Measurements from ENCODE around the gene PIWIL1.

Gene PIWIL1

DNA sequence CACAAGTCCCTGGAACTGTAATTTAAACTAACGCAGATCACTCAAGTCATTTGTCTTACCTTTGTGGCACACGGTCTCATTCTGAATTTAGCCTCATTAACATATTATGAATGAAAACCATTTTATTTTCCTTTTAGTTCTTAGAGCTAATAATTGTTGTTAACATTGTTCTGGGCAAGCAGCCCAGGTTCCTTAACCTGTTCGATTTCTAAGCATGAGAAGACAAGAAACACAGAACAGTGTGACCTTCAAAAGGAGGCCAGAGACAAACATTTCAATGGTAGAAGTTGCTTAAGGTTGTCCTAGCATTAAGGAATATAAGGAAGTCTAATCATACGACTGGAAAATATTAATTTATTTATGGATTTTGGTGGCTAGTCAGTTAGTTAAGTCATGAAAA, 35.2 kb downstream of the PIWIL1 start:
- H3K36me3 Mint-ChIP-seq: no peaks in the 10 kb centered on the region
- H3K9me3 Mint-ChIP-seq: peaks cover 3% of the 10 kb centered on the region
- ATAC-seq (ENCODE audit: low read depth) (no peak), DNase-seq (ENCODE audit: low spot score in 2 of 2) (no peak)
- H3K4me3 Mint-ChIP-seq: no peak overlapping the region
- peaks cover 5% of the 10 kb centered on the region for H3K27me3 Mint-ChIP-seq
- no peak overlapping the region for H3K27ac Mint-ChIP-seq
- no peaks in the 10 kb centered on the region for H3K4me1 Mint-ChIP-seq

DNA sequence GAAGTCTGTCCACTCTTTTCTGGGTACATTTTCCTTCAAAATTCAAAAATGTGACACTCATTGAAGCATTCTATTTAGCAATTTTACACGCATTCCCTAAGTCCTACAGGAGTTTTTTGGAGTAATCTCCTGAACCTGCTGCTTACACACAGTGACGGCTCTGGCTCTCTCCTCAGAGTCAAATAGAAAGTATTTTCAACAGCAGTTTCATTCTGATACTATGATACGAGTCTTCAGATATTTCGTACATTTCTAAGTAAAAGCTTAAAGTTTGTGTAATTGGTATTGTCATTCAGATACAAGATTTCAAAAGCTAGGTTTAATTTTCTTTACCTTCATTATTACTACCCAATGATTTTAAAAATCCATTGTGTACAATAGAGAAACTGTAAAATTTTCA, 36.4 kb downstream of the PIWIL1 start:
- Mint-ChIP-seq H3K9me3 (peaks cover under 1% of the 10 kb centered on the region), H3K4me3 (no peak overlapping the region), H3K36me3 (no peaks in the 10 kb centered on the region), H3K27ac (no peak overlapping the region), H3K27me3 (peaks cover 5% of the 10 kb centered on the region), H3K4me1 (no peaks in the 10 kb centered on the region)
- DNase-seq (ENCODE audit: low spot score in 2 of 2) (no peak), ATAC-seq (ENCODE audit: low read depth) (no peak)

DNA sequence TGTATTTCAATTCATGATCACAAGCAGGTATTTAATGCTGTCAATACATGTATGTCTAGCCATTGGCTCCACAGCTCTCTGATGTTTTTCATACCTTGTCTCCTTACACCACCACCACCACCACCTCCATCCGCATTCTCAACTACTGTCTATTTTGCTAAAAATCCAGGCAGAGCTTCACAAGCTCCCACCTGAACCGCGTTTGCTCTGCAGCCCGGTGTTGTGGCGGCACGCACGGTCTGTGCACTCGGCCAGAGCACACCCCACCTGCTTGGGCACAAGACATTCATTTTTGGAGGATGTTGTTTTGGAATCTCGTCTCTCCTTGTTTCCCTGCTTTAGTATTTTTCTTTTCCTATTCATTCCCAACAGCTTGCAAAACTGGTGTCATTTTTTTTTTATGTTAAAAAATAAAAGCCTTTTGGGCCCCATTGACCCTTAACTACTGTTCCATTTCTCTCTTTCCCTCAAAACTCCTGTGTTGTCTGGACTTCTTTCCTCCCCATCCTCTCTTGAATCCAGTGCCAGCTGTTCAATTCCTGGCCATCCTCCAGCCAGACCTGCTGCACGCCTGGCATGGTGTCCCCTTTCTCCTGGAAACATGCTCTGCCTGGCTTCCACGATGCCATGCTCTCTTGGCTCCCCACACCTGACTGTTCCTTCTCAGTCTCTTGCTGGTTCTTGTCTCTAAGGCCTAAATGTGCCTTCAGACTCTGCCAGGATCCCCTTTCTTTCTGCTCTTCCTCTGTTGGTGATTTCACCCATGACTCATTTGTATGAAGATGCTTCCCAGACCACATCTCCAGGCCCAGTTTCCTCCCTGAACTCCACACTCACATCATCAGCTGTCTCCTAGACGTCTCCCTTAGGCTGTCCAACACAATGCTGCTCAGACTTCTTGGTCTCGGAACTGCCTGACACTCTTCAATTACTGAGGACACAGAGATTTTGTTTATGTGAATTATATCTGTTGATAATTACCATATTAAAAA, 37.9 kb downstream of the PIWIL1 start:
- ATAC-seq (ENCODE audit: low read depth): no peak
- DNase-seq (ENCODE audit: low spot score in 2 of 2): no peak
- Mint-ChIP-seq H3K27ac (no peak overlapping the region), H3K9me3 (peaks cover 2% of the 10 kb centered on the region), H3K4me1 (no peaks in the 10 kb centered on the region), H3K4me3 (no peak overlapping the region), H3K27me3 (peaks cover 7% of the 10 kb centered on the region), H3K36me3 (no peaks in the 10 kb centered on the region)

DNA sequence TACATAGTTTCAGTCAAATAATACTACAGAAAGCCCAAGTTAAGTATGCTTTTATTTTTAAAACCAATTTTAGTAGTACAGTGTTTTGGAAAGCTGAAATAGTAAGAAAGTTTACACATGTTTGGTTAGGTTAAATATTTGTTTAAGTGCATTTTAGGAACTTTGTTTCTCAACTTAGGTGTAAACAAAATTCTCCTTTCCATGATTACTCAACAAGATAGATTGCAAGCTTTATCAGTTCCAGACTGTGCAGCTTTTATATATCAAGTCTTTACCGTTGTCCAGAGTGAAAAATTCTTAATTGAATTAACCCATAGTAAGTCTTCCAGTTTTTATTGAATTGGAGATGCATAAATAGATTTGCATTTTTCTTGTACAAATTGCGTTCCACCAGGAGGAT, 45.1 kb downstream of the PIWIL1 start:
- Mint-ChIP-seq H3K36me3 (no peaks in the 10 kb centered on the region), H3K4me1 (peaks cover 2% of the 10 kb centered on the region), H3K9me3 (peaks cover 8% of the 10 kb centered on the region), H3K4me3 (no peak overlapping the region), H3K27ac (no peak overlapping the region), H3K27me3 (peaks cover 3% of the 10 kb centered on the region)
- DNase-seq (ENCODE audit: low spot score in 2 of 2): no peak
- no peak for ATAC-seq (ENCODE audit: low read depth)

DNA sequence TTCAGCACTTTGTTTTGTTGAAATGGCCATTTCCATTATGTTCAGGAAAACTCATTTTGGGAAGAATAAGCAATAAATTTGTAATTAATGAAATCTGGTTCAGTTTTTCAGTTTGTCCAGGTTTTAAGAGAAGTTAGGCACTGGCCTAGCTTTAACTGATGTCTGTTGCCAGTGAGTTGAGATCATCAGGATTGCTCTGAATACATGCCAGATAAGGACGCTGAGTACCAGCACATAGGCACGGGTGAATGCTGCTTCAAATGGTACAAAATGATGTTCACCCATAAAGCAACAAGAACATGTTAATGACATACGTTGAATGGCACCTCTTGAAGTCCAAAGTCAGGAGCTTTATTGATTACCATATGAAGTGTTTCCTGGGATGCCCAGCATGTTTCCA, 46.5 kb downstream of the PIWIL1 start:
- DNase-seq (ENCODE audit: low spot score in 2 of 2) (no peak), ATAC-seq (ENCODE audit: low read depth) (no peak)
- peaks cover 3% of the 10 kb centered on the region for H3K27me3 Mint-ChIP-seq
- H3K4me3 Mint-ChIP-seq: no peak overlapping the region
- H3K4me1 Mint-ChIP-seq: peaks cover 2% of the 10 kb centered on the region
- no peaks in the 10 kb centered on the region for H3K36me3 Mint-ChIP-seq
- no peak overlapping the region for H3K27ac Mint-ChIP-seq
- H3K9me3 Mint-ChIP-seq: peaks cover 9% of the 10 kb centered on the region

DNA sequence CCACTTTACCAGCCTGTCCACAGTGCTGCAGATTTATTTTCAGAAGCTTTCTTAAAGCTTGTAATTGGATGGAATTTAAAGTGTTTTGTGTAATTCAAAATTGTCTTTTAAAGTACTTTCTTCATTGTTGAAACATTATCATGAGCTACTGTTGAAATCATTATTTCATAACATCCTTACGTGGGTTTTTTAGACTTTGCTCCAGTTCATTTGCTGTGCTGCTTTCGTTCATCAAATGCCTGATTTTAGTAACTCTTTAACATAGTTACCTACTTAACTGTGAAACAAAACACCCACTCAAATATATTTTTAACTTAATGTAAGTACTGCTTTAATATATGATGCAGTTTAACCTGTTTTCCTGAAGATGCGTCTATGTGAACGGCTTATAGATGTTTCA, 47.5 kb downstream of the PIWIL1 start:
- no peak overlapping the region for H3K27ac Mint-ChIP-seq
- peaks cover 2% of the 10 kb centered on the region for H3K4me1 Mint-ChIP-seq
- H3K27me3 Mint-ChIP-seq: peaks cover 1% of the 10 kb centered on the region
- no peak for ATAC-seq (ENCODE audit: low read depth)
- H3K36me3 Mint-ChIP-seq: no peaks in the 10 kb centered on the region
- DNase-seq (ENCODE audit: low spot score in 2 of 2): no peak
- peaks cover 9% of the 10 kb centered on the region for H3K9me3 Mint-ChIP-seq
- H3K4me3 Mint-ChIP-seq: no peak overlapping the region

DNA sequence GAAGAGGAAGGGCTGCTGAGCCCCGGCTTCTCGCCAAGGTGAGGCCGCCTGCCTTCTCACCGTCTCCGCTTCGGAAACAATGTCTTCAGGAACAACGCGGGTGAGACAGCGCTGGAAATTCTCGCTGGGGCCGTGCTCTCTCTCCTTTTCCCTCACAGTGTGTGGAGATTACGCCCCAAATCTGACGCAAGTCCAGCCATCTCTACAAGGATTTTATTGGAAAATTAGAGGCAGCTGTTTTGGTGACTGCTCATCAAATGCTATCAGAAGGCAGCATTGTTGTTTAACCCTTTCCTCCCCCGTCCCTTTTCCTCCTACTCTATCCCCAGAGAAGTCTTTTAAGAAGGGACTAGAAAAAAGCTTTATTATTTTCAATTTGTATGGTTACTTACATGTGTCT, 53.5 kb downstream of the PIWIL1 start:
- no peaks in the 10 kb centered on the region for H3K36me3 Mint-ChIP-seq
- peaks cover 10% of the 10 kb centered on the region for H3K9me3 Mint-ChIP-seq
- H3K27ac Mint-ChIP-seq: no peak overlapping the region
- H3K4me1 Mint-ChIP-seq: peaks cover 2% of the 10 kb centered on the region
- DNase-seq (ENCODE audit: low spot score in 2 of 2) (no peak), ATAC-seq (ENCODE audit: low read depth) (no peak)
- no peaks in the 10 kb centered on the region for H3K27me3 Mint-ChIP-seq
- no peak overlapping the region for H3K4me3 Mint-ChIP-seq

DNA sequence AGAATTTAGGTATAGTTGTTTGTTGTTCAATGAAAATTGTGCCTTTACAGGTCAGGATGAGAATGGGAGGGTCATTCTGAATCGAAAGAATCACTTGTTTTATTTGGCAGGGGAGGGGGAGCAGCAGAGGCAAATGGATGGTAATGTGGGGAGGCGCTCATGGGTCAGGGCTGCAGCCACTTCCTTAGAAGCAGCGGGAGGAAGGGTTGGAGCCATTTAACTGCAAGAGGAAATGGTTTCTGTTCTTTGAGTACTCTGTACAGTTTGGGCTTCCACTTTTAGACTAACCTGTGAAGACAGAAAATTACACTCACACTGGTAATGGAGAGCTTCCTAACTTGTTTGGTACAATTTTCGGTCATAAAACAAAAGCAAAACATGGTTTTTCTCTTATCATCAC, 57.2 kb downstream of the PIWIL1 start:
- Mint-ChIP-seq H3K27ac (no peak overlapping the region), H3K4me3 (no peak overlapping the region), H3K4me1 (no peaks in the 10 kb centered on the region), H3K9me3 (peaks cover 3% of the 10 kb centered on the region), H3K36me3 (no peaks in the 10 kb centered on the region), H3K27me3 (no peaks in the 10 kb centered on the region)
- ATAC-seq (ENCODE audit: low read depth): no peak
- no peak for DNase-seq (ENCODE audit: low spot score in 2 of 2)

DNA sequence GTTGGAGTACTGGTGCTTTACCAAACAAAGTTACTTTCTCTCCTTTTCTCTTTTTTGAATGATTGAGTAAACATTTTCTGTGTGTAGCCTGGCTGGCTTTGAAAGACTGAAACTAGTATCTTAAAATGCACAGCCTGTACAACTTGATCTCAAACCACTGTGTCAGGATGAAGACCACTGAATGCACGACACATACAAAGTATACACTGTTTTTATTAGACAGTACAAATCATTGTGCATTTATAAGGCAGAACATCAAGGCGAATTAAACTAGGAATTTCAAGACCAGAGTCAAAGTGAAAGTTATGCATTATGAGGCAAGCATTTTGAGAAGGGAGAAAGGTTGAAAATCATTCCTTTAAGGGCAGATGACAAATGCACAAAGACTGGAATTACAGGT, 59.0 kb downstream of the PIWIL1 start:
- Mint-ChIP-seq H3K36me3 (no peaks in the 10 kb centered on the region), H3K27me3 (peaks cover 2% of the 10 kb centered on the region), H3K27ac (no peak overlapping the region), H3K4me3 (no peak overlapping the region), H3K9me3 (no peaks in the 10 kb centered on the region), H3K4me1 (no peaks in the 10 kb centered on the region)
- ATAC-seq (ENCODE audit: low read depth): no peak
- no peak for DNase-seq (ENCODE audit: low spot score in 2 of 2)

DNA sequence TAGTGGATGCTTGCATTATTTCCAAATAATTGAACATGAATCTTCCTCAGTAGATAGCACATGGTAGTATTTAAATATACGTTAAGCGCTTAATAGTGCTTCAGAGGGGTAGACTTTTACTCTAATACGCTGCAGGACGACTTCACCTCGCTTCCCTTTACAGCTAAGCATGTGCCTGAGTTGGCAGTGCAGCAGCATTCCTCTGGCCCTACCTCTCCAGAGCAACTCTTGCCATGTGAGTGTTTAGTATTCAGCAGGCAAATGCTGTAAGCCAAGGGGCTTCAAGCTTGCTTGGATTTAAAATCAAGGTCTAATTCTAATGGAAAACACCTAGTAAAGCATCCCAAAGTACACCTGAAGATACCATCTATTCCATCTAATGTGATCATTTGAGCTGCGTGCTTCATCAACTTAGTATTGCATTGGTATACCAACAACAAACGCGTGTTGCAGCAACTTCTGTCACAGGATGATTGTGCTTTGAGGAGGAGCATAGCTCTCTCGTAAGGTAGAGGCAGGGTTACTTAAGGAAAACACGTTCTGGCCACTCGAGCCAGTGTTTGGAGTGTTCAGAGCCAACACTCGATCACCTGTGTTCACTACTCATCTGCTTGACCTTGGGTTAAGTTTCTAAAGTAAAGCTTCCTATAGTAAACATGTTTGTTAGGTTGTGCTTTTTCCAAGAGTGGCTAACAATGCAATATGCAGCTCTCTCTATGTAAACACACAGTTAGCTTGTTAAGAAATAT, 60.6 kb downstream of the PIWIL1 start:
- H3K27ac Mint-ChIP-seq: no peak overlapping the region
- no peak for ATAC-seq (ENCODE audit: low read depth)
- no peaks in the 10 kb centered on the region for H3K36me3 Mint-ChIP-seq
- H3K9me3 Mint-ChIP-seq: no peaks in the 10 kb centered on the region
- no peaks in the 10 kb centered on the region for H3K4me1 Mint-ChIP-seq
- peaks cover 2% of the 10 kb centered on the region for H3K27me3 Mint-ChIP-seq
- no peak for DNase-seq (ENCODE audit: low spot score in 2 of 2)
- no peak overlapping the region for H3K4me3 Mint-ChIP-seq

DNA sequence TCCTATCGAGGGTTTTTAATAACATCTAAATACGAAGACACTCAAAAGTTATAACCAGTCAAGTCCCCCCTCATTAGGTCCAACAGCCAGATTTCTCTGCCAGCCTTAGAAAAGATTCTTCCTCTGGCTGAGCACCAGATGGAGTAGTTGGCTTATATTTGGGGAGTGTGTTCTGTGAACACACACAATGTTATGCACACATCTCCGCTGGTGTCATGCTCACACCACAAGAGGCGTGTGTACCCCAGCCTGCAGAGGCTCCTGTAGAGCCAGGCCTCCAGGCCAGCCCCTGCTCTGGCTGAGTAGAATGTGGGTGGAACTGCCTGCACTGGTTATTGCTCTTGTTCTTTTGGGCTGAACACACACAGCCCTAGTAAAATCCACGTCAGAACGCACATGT, 64.0 kb downstream of the PIWIL1 start:
- H3K36me3 Mint-ChIP-seq: no peaks in the 10 kb centered on the region
- H3K4me1 Mint-ChIP-seq: no peaks in the 10 kb centered on the region
- no peak overlapping the region for H3K27ac Mint-ChIP-seq
- no peak for ATAC-seq (ENCODE audit: low read depth)
- H3K4me3 Mint-ChIP-seq: no peak overlapping the region
- DNase-seq (ENCODE audit: low spot score in 2 of 2): no peak
- peaks cover 2% of the 10 kb centered on the region for H3K27me3 Mint-ChIP-seq
- H3K9me3 Mint-ChIP-seq: no peaks in the 10 kb centered on the region

DNA sequence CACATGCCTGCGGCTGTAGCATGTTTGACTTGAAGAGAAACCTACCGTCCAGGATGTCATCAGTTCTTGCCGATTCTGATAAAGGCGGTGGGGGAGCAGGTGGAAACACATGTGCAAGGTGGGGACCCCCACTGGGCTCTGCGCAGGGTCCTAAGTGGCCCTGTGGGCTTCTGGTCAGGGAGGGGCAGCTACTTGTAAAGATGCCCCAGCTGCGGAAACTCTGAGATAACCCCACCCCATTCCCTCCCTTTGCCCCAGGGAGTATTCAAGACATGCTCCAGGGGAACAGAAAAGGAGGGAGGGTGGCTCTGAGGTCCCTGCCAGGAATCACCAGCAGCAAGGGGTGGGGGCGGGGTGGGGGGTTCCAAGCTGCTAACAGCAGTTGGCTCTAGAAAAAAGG, 67.6 kb downstream of the PIWIL1 start:
- Mint-ChIP-seq H3K27me3 (peaks cover under 1% of the 10 kb centered on the region), H3K4me3 (no peak overlapping the region), H3K36me3 (no peaks in the 10 kb centered on the region), H3K27ac (no peak overlapping the region), H3K4me1 (no peaks in the 10 kb centered on the region), H3K9me3 (no peaks in the 10 kb centered on the region)
- no peak for DNase-seq (ENCODE audit: low spot score in 2 of 2)
- ATAC-seq (ENCODE audit: low read depth): no peak

DNA sequence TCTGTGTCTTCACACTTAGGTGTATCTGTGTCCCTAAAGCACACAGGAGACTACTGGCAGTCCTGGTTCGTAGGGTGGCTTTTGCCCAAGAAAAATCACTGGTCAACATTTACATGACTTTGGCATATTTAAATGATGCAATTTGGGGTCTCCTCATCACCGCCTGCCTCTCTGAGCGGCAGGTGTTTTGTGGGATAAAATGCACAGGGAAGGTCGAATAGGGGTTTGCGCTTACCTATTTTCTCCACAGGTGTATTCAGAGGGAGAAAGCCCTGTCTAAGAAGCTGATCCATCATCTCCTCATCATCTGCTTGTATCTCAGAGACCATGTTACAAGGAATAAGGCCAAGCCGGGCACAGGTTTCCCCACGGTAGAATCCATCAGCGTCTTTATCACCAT, 74.7 kb downstream of the PIWIL1 start:
- ATAC-seq (ENCODE audit: low read depth) (no peak), DNase-seq (ENCODE audit: low spot score in 2 of 2) (no peak)
- Mint-ChIP-seq H3K4me1 (no peaks in the 10 kb centered on the region), H3K27ac (no peak overlapping the region), H3K9me3 (no peaks in the 10 kb centered on the region), H3K4me3 (no peak overlapping the region), H3K36me3 (no peaks in the 10 kb centered on the region), H3K27me3 (peaks cover 3% of the 10 kb centered on the region)

DNA sequence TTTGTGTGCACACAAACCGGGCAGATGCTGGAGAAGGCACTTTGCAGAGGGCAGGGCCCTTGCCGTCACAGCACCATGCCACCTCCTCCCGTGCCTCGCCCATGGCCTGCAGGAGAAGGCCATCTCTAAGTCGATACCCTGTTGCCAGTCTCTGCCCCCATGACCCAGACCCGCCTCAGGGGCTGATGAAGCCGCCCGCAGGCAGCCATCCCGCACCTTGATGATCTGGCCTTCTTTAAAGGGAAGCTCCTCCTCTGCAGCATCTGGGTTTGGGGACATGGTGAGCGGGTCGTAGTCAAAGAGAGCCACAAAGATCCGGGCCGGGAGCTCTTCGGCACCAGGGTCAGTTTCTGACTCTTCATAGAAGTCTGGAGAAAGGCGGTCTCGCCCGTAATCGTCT, 76.2 kb downstream of the PIWIL1 start:
- no peak for ATAC-seq (ENCODE audit: low read depth)
- Mint-ChIP-seq H3K4me3 (no peak overlapping the region), H3K27me3 (peaks cover 3% of the 10 kb centered on the region), H3K27ac (no peak overlapping the region), H3K4me1 (no peaks in the 10 kb centered on the region), H3K9me3 (no peaks in the 10 kb centered on the region), H3K36me3 (no peaks in the 10 kb centered on the region)
- no peak for DNase-seq (ENCODE audit: low spot score in 2 of 2)

Measured in memory B cell (primary cell).